ENCODE measurements around the gene OR51F2.

- TF ChIP-seq CTCF (IDR thresholded peaks at IDR 0.05 in 4 of 5, conservative IDR thresholded peaks at IDR 0.05 in 1 of 5): no peak
- no peak for TF ChIP-seq POLR2A (IDR thresholded peaks at IDR 0.05)
These were observed 9.8 kb downstream of the OR51F2 start for GRCh38 chr11:4830909-4831308.
